ENCODE measurements around the gene CHCHD6.

The CHCHD6 gene

GRCh38 chr3:126816986-126817777, 113.1 kb downstream of the CHCHD6 start:
- FAIRE-seq (no peak), DNase-seq (ENCODE audit: insufficient read length, low spot score) (no peak)

GRCh38 chr3:126817781-126818180, 113.7 kb downstream of the CHCHD6 start:
- DNase-seq (ENCODE audit: insufficient read length, low spot score) (no peak), FAIRE-seq (no peak)

DNA sequence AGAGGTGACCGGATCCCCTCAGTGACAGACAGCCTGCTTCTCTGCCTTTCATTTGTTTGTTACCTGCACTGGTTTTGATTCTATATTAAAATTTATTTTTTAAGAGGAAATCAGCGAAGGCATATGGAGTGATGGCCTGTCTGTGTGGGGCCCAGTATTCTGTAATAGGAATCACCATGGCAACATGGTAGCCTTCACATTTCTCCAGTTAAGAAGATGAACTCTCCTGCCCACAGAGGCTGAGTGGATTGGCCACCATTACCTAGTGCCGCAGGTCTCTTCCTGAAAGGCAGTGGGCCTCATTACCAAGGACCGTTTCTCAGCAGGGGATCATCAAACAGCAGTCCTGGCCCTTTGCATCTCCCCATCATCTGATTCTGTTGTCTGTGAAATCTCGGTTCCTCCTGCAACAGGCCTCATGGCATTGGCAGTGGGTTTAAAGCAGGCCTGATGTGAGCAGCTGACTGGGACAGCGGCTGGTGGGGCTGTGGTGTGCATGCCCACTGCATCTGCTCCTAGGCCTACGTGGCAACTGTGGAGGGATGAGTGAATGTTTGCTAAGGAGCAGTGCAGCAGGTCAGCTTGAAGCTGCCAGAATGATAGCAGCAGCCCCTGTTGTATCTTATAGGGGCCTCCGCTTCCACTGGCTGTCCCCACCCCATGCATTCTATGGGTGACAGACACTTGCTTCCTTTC, 114.5 kb downstream of the CHCHD6 start:
- DNase-seq (ENCODE audit: insufficient read length, low spot score) (no peak), FAIRE-seq (no peak)

- no peak for DNase-seq (ENCODE audit: insufficient read length, low spot score)
- FAIRE-seq = no peak
Observed at GRCh38 chr3:126826693-126827092, 122.7 kb downstream of the CHCHD6 start.

DNA sequence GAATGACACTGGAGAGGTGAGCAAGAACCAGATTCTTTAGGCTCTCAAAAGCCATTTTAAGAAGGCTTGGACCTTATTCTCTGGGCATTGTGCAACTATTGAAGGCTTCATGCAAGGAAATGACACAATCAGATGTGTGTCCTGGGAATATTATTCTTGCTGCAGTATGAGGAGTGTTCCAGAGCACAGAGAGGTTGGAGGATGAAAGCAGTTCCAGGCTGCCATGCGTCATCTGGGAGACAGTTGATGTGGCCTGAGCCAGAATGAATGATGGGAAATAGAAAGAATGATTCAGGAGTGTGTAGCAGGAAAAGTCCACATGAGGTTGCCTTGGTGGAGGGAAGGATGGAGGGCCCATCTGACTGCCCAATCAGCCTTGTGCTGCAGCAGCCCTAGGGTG, 123.1 kb downstream of the CHCHD6 start:
- FAIRE-seq = no peak

DNA sequence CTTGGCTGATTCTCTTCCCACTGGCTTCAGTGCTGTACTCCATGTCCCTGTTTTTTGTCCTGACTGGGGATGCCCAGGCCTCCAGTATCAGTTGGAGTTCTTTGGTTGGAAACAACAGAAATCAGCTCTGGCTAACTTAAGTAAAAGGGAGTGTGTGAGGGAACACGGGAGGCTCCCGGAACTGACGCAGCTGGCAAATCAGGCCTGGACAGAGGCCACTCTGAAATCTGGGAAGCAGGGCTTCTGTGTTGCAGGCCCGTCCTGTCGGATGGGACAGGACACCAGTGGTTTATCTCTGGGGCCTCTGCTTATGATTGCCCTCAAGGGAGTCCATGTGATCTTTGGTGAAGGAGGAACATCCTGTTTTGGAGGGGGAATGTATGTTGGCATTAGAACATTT, 124.3 kb downstream of the CHCHD6 start:
- FAIRE-seq = no peak
- no peak for DNase-seq (ENCODE audit: insufficient read length, low spot score)

More for the DNA sequence above, 123.1 kb downstream of the CHCHD6 start:
- no peak for DNase-seq (ENCODE audit: insufficient read length, low spot score)

- FAIRE-seq = no peak
- DNase-seq (ENCODE audit: insufficient read length, low spot score) = no peak
Observed at GRCh38 chr3:126832933-126833332, 128.9 kb downstream of the CHCHD6 start.

DNA sequence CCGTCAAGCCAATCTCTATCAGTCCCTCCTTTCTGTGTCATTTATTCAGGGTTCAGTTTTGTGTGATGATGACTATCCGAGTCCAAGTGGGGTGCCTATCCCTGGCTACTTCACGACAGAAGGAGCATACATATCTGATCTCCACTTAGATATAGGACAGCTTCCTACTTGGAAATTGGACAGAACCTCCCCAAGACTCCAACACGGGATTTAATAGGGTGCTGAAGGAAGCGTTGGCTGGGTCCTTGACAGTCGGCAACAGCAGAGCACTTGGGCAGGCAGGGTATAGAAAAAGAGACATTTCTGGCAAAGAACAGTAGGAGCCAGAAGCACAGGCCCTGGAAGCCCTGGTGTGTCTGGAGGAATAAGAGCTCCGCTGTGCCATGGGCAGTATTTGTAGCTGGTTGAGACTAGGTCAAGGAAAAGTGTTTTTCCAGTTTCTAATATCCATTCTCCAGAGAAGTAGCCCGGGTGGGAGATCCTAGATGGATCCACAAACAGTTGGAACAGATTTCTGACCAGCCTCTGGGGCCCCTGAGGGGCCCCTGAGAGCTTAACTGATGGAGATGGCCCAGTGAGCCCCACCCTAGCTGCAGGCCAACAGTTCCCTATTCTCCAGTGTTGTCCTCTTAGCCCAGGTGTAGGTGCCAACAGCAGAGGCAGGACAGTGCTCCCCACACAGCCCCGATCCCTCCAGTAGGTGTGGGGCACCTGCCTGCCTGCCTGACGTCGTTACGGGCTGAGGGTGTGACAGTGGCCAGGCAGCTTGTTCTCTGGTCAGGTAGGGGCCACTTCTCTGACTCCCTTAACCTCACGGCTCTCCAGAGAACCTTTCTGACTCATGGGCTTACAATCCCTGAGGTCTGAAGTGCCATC, 130.8 kb downstream of the CHCHD6 start:
- FAIRE-seq (no peak), DNase-seq (ENCODE audit: insufficient read length, low spot score) (no peak)

- DNase-seq (ENCODE audit: insufficient read length, low spot score) (no peak), FAIRE-seq (no peak)
Observed at GRCh38 chr3:126835472-126836219, 131.6 kb downstream of the CHCHD6 start.

DNA sequence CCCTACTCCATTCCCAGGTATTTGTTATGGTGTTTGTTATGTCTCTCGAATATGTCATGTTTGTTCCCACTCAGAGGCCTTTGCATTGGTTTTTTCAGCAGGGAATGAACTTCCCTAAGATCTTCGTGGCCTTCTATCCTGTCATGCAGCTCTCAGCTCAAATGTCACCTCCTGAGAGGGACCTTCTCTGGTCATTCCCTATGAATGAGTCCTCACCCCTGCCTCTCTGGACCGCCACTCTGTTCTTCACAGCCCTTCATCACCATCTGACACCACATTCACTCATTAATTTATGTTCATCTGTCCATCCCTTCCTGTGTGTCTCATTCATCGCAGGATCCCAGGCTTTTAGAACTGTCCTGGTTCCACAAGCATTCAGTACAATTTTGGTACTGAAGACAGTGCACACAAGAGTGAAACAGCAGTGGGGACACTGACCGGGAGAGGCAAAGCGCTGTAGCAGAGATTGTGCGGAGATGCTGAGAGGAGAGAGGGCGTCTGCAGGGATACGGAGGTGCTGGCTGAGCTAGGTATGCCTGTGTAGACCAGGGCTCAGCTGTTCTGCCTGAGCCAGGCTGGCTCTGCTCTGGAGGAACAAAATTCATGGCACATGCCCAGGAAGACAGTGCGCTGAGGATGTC, 132.3 kb downstream of the CHCHD6 start:
- FAIRE-seq = no peak
- DNase-seq (ENCODE audit: insufficient read length, low spot score) = no peak

- no peak for FAIRE-seq
- no peak for DNase-seq (ENCODE audit: insufficient read length, low spot score)
Observed at GRCh38 chr3:126837773-126838172, 133.7 kb downstream of the CHCHD6 start.

DNA sequence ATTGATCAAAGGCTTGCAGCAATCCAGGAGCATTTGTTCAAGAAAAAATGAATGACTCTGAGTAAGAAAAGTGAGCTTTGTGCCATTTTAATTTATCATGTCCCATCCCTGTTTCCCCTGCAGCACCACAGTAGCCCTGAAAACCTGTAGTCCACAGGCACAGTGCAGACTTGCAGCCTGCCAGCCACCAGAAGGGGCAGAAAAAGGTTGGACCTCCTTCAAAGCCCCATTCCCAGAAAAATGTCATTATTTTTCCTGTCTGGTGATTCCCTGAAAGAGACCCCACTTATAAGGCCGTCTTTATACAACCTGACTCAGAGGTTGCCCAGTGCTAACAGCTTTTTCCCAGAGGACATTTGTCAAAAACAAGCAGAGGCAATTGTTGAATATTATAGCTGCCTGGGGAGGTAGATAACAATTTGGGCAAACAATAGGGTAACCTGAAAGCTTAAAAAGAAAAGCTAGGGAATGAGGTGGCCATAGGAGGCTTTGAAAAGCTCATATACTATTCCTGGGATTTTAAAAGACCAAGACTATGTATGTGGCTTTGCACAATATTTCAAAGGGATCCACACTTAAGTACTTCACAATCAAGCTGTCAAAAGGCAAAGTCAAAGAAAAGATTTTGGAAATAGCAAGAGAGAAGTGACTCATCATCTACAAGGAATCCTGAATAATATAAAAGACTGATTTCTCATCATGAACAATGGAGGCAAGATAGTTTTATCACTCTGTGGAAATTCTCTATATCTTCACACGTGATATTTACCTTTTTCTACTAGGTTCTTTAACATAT, 142.1 kb downstream of the CHCHD6 start:
- FAIRE-seq = no peak

GRCh38 chr3:126847061-126847460, 143.0 kb downstream of the CHCHD6 start:
- FAIRE-seq (no peak), DNase-seq (ENCODE audit: insufficient read length, low spot score) (no peak)

More for the DNA sequence above, 142.1 kb downstream of the CHCHD6 start:
- DNase-seq (ENCODE audit: insufficient read length, low spot score) = no peak

DNA sequence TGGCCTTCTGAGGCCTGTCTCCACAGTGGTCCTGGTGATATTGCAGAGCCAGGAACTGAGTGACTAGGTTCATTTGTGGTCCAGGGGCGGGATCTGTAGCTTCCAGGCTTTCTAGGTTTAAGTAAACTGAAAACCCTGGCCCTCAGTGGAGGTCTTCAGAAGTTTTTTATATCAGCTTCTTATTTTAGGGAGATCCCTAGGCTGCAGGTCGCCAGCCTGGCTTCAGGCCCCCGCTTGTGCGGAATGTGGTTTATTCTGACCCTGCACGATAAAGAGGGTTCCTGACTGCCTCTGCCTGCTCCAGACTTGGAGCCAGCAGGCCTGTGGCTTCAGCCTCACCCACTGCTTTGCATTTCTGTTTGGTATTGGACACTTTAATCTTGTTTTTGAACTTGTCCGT, 145.0 kb downstream of the CHCHD6 start:
- no peak for DNase-seq (ENCODE audit: insufficient read length, low spot score)

DNA sequence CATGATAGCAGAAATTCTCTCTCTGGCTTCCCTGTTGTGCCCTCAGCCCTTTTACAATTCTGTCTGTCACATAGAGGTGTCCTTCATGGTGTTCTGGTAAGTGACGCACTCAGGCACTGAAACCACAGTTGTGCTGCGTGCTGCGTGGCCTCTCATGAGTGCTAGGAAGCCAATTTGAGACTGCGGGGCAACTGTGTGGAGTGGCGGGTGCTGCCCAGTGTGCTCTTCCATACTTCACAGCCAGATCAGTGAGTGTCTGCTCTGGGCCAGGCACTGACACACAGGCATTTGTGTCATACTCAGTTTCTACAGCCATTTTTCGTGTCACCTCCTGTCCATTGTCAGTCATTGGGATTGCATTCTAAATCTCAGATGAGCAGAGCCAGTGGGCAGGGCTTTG, 145.7 kb downstream of the CHCHD6 start:
- no peak for FAIRE-seq
- DNase-seq (ENCODE audit: insufficient read length, low spot score) = no peak

More for the DNA sequence above, 145.0 kb downstream of the CHCHD6 start:
- FAIRE-seq = no peak

DNA sequence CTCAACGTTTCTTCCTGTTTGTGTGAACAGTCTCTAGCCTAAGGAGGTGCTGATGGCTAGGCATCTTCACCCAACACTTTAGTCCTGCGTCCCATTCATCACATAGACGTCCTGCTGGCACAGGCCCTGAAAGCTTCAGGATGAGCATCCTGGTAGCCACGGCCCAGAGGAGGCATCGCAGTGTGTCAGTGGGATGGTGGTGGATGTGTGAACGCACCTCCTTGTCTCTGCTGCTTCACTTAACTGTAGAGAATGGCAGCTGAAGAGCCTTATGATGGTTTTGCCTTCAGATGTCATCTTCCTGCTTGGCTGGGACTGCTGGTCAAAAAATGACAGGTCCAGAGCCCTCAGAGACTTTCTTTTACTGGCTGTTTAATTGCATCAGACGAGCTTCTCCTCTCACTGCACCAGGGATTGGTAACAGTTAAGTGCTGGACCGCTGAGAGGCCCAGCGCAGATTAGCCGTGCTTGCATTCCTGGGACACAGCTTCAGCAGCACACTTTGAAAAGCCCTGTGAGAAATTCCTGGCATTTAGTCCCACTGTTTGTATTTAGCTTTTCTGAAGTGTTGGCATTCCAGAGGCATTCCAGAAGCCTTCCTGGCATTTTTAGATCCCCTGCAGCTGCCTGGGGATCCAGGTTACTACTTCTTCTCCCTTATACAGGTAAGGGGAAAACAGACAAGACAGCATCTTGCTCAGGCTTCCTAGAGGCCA, 146.5 kb downstream of the CHCHD6 start:
- FAIRE-seq (no peak), DNase-seq (ENCODE audit: insufficient read length, low spot score) (no peak)

GRCh38 chr3:126851382-126851781, 147.3 kb downstream of the CHCHD6 start:
- DNase-seq (ENCODE audit: insufficient read length, low spot score) = no peak

DNA sequence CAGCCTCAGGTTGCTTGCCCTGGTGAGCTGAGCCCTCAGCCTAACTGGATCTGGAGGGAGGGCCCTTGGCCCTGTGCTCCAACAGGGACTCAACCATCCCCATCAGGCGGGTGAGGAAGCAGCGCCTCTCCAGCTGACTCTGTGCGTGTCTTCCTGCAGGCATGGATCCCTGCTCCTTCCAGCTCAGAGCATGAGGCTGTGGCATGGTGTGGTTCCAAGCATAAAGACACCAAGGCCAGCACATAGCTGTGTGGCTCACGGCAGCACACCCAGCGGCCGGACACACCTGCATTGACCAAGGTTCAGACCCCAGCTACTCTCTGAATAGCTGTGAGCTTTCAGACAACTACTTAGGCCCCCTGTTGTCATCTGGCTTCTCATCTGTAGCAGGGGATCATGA, 147.9 kb downstream of the CHCHD6 start:
- DNase-seq (ENCODE audit: insufficient read length, low spot score) (no peak), FAIRE-seq (no peak)

More at GRCh38 chr3:126851382-126851781, 147.3 kb downstream of the CHCHD6 start:
- no peak for FAIRE-seq

DNA sequence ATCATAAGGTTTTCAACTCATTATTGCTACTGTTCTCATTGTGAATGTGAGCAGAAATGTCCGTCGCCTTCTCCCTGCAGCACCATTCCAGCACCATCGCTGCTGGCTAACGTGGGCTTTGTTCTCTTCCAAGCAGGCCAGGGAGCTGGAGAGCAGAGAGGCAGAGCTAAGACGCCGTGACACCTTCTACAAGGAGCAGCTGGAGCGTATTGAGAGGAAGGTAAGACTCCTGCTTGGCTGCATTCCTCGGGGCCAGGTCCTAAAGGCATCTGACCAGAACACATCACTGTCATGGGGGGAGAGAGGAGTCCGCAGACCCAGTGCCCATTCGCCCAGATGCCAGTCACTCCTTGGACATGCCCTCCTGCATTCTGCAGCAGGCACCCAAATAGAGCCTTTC, 148.5 kb downstream of the CHCHD6 start:
- no peak for DNase-seq (ENCODE audit: insufficient read length, low spot score)
- no peak for FAIRE-seq

Measured in GM19239 (cell line).